ENCODE measurements around the gene MYBPH.

GRCh38 chr1:203158423-203158822 is 17.2 kb downstream of the MYBPH start:
- TF ChIP-seq CTCF (IDR thresholded peaks at IDR 0.05): no peak
- no peak for TF ChIP-seq POLR2A (IDR thresholded peaks at IDR 0.05)
- no peak for TF ChIP-seq EP300 (IDR thresholded peaks at IDR 0.05)
